ENCODE measurements around the gene ANO1.

GRCh38 chr11:70186936-70187335, 108.8 kb downstream of the ANO1 start:
- TF ChIP-seq CTCF (IDR thresholded peaks at IDR 0.05 in 4 of 5, conservative IDR thresholded peaks at IDR 0.05 in 1 of 5), result no peak
- TF ChIP-seq POLR2A (IDR thresholded peaks at IDR 0.05), result no peak
